ENCODE data around the gene ESCO1. TPM values are rescaled to one million over a fixed set of nuclear protein-coding genes. Genes with fewer than 3 reads are reported as not detected.
A peak's percentile ranks its signal among the peaks of the same experiment; 100 is the strongest.
"Not testable (repeated sequence)": the region's sequence is repeated elsewhere in the genome, so short reads cannot be mapped to it uniquely, and the experiment has no call there.

Gene ESCO1
- total RNA-seq, 2 donors from 2014 or later = 20.4 to 28.7 TPM

- no peak for ATAC-seq (replicated peaks)
- H3K36me3 Mint-ChIP-seq (ENCODE audit: low read depth) = peaks cover 21% of the 10 kb centered on the region
- H3K4me3 Mint-ChIP-seq = peak overlapping the region; percentile 10
- H3K9me3 Mint-ChIP-seq = no peaks in the 10 kb centered on the region
- no peak overlapping the region for H3K27ac Mint-ChIP-seq
- no peaks in the 10 kb centered on the region for H3K27me3 Mint-ChIP-seq
- H3K4me1 Mint-ChIP-seq = peaks cover 4% of the 10 kb centered on the region
Observed at GRCh38 chr18:21602299-21602587, 1.7 kb upstream of the ESCO1 start.

- Mint-ChIP-seq H3K9me3 (no peaks in the 10 kb centered on the region), H3K36me3 (ENCODE audit: low read depth) (peaks cover 21% of the 10 kb centered on the region), H3K27ac (peak overlapping the region; percentile 99), H3K4me1 (peaks cover 4% of the 10 kb centered on the region), H3K27me3 (no peaks in the 10 kb centered on the region), H3K4me3 (peak overlapping the region; percentile 99)
- ATAC-seq (replicated peaks) = peak; percentile 62
Observed at GRCh38 chr18:21599585-21600525, 649 bp downstream of the ESCO1 start.

- Mint-ChIP-seq H3K27me3 (no peaks in the 10 kb centered on the region), H3K27ac (peak overlapping the region; percentile 99), H3K36me3 (ENCODE audit: low read depth) (peaks cover 26% of the 10 kb centered on the region), H3K4me1 (peaks cover 6% of the 10 kb centered on the region), H3K4me3 (peak overlapping the region; percentile 99), H3K9me3 (no peaks in the 10 kb centered on the region)
- no peak for ATAC-seq (replicated peaks)
Observed at GRCh38 chr18:21598726-21599584, 1.5 kb downstream of the ESCO1 start.

GRCh38 chr18:21597620-21598019 is 2.9 kb downstream of the ESCO1 start:
- ATAC-seq (replicated peaks) = no peak
- Mint-ChIP-seq H3K4me1 (peaks cover 10% of the 10 kb centered on the region), H3K9me3 (no peaks in the 10 kb centered on the region), H3K27me3 (no peaks in the 10 kb centered on the region), H3K4me3 (no peak overlapping the region), H3K36me3 (ENCODE audit: low read depth) (peaks cover 34% of the 10 kb centered on the region), H3K27ac (peak overlapping the region; percentile 30)

- ATAC-seq (replicated peaks) = peak; percentile 46
- H3K27ac Mint-ChIP-seq = peak overlapping the region; percentile 56
- no peaks in the 10 kb centered on the region for H3K9me3 Mint-ChIP-seq
- peaks cover 23% of the 10 kb centered on the region for H3K36me3 Mint-ChIP-seq (ENCODE audit: low read depth)
- no peaks in the 10 kb centered on the region for H3K27me3 Mint-ChIP-seq
- H3K4me3 Mint-ChIP-seq = peak overlapping the region; percentile 11
- H3K4me1 Mint-ChIP-seq = peaks cover 16% of the 10 kb centered on the region
Observed at GRCh38 chr18:21593540-21594257, 6.8 kb downstream of the ESCO1 start.

- ATAC-seq (replicated peaks); H3K27me3 Mint-ChIP-seq; H3K4me3 Mint-ChIP-seq; H3K9me3 Mint-ChIP-seq; H3K27ac Mint-ChIP-seq: not testable (repeated sequence)
- Mint-ChIP-seq H3K36me3 (ENCODE audit: low read depth) (peaks cover 22% of the 10 kb centered on the region), H3K4me1 (peaks cover 16% of the 10 kb centered on the region)
Observed at GRCh38 chr18:21592361-21592760, 8.1 kb downstream of the ESCO1 start.

- H3K9me3 Mint-ChIP-seq = no peaks in the 10 kb centered on the region
- H3K4me1 Mint-ChIP-seq = peaks cover 11% of the 10 kb centered on the region
- no peak overlapping the region for H3K4me3 Mint-ChIP-seq
- no peaks in the 10 kb centered on the region for H3K27me3 Mint-ChIP-seq
- no peak for ATAC-seq (replicated peaks)
- H3K27ac Mint-ChIP-seq = no peak overlapping the region
- peaks cover 47% of the 10 kb centered on the region for H3K36me3 Mint-ChIP-seq (ENCODE audit: low read depth)
Observed at GRCh38 chr18:21584391-21584790, 16.1 kb downstream of the ESCO1 start.

GRCh38 chr18:21575656-21576055 is 24.8 kb downstream of the ESCO1 start:
- ATAC-seq (replicated peaks) = no peak
- Mint-ChIP-seq H3K4me3 (no peak overlapping the region), H3K27me3 (no peaks in the 10 kb centered on the region), H3K9me3 (no peaks in the 10 kb centered on the region), H3K36me3 (ENCODE audit: low read depth) (peaks cover 90% of the 10 kb centered on the region), H3K27ac (no peak overlapping the region), H3K4me1 (peaks cover 8% of the 10 kb centered on the region)

- Mint-ChIP-seq H3K27ac (no peak overlapping the region), H3K4me3 (no peak overlapping the region), H3K9me3 (no peaks in the 10 kb centered on the region), H3K36me3 (ENCODE audit: low read depth) (peaks cover 94% of the 10 kb centered on the region), H3K27me3 (no peaks in the 10 kb centered on the region), H3K4me1 (no peaks in the 10 kb centered on the region)
- ATAC-seq (replicated peaks) = no peak
Observed at GRCh38 chr18:21571772-21572171, 28.7 kb downstream of the ESCO1 start.

GRCh38 chr18:21559195-21559594 is 41.3 kb downstream of the ESCO1 start:
- no peak overlapping the region for H3K4me3 Mint-ChIP-seq
- H3K36me3 Mint-ChIP-seq (ENCODE audit: low read depth) = peaks cover 89% of the 10 kb centered on the region
- ATAC-seq (replicated peaks) = no peak

GRCh38 chr18:21557607-21558253 is 42.8 kb downstream of the ESCO1 start:
- Mint-ChIP-seq H3K4me1 (no peaks in the 10 kb centered on the region), H3K27me3 (no peaks in the 10 kb centered on the region), H3K27ac (no peak overlapping the region), H3K36me3 (ENCODE audit: low read depth) (peaks cover 89% of the 10 kb centered on the region), H3K9me3 (no peaks in the 10 kb centered on the region), H3K4me3 (no peak overlapping the region)
- no peak for ATAC-seq (replicated peaks)

More at GRCh38 chr18:21559195-21559594, 41.3 kb downstream of the ESCO1 start:
- Mint-ChIP-seq H3K27ac (no peak overlapping the region), H3K9me3 (no peaks in the 10 kb centered on the region), H3K4me1 (no peaks in the 10 kb centered on the region), H3K27me3 (no peaks in the 10 kb centered on the region)

GRCh38 chr18:21550510-21550970 is 50.0 kb downstream of the ESCO1 start:
- Mint-ChIP-seq H3K27ac (no peak overlapping the region), H3K4me1 (peaks cover 8% of the 10 kb centered on the region), H3K36me3 (ENCODE audit: low read depth) (peaks cover 91% of the 10 kb centered on the region), H3K9me3 (no peaks in the 10 kb centered on the region), H3K27me3 (no peaks in the 10 kb centered on the region), H3K4me3 (no peak overlapping the region)
- ATAC-seq (replicated peaks) = no peak

GRCh38 chr18:21548647-21549046 is 51.9 kb downstream of the ESCO1 start:
- H3K27me3 Mint-ChIP-seq = no peaks in the 10 kb centered on the region
- no peaks in the 10 kb centered on the region for H3K9me3 Mint-ChIP-seq
- H3K27ac Mint-ChIP-seq = no peak overlapping the region
- H3K4me3 Mint-ChIP-seq = no peak overlapping the region
- ATAC-seq (replicated peaks) = no peak
- peaks cover 8% of the 10 kb centered on the region for H3K4me1 Mint-ChIP-seq
- peaks cover 90% of the 10 kb centered on the region for H3K36me3 Mint-ChIP-seq (ENCODE audit: low read depth)

GRCh38 chr18:21546423-21546822 is 54.1 kb downstream of the ESCO1 start:
- Mint-ChIP-seq H3K27ac (no peak overlapping the region), H3K27me3 (no peaks in the 10 kb centered on the region), H3K36me3 (ENCODE audit: low read depth) (peaks cover 80% of the 10 kb centered on the region), H3K4me1 (peaks cover 5% of the 10 kb centered on the region), H3K9me3 (no peaks in the 10 kb centered on the region), H3K4me3 (no peak overlapping the region)
- ATAC-seq (replicated peaks) = no peak
